HG02885 (cell line): ENCODE data around the gene NPDC1.
"Not testable (repeated sequence)": the region's sequence is repeated elsewhere in the genome, so short reads cannot be mapped to it uniquely, and the experiment has no call there.

Experiments
- ATAC-seq: cut with Tn5 transposase; IDR thresholded peaks from one replicate; pipeline ENCODE4 v1.9.1; 2021; ENCODE audit warnings: mild to moderate bottlenecking; ENCODE audit not compliant: unreplicated experiment, poor library complexity

NPDC1 gene

GRCh38 chr9:137042751-137043727 lies 2.9 kb downstream of the NPDC1 start:
- ATAC-seq = no peak

- no peak for ATAC-seq
These were observed 4.9 kb downstream of the NPDC1 start for GRCh38 chr9:137041124-137041523.

- no peak for ATAC-seq
These were observed 5.4 kb downstream of the NPDC1 start for GRCh38 chr9:137040568-137040967.

GRCh38 chr9:137039611-137040366 lies 6.2 kb downstream of the NPDC1 start:
- ATAC-seq = no peak

GRCh38 chr9:137038916-137039315 lies 7.1 kb downstream of the NPDC1 start:
- no peak for ATAC-seq

- no peak for ATAC-seq
These were observed 8.5 kb downstream of the NPDC1 start for GRCh38 chr9:137037483-137037882.

- no peak for ATAC-seq
These were observed 8.9 kb downstream of the NPDC1 start for GRCh38 chr9:137037035-137037434.

- no peak for ATAC-seq
These were observed 10.0 kb downstream of the NPDC1 start for GRCh38 chr9:137035937-137036336.

- ATAC-seq = no peak
These were observed 10.5 kb downstream of the NPDC1 start for GRCh38 chr9:137035507-137035834.

GRCh38 chr9:137034709-137035506 lies 11.1 kb downstream of the NPDC1 start:
- no peak for ATAC-seq

- no peak for ATAC-seq
These were observed 11.8 kb downstream of the NPDC1 start for GRCh38 chr9:137034039-137034708.

GRCh38 chr9:137033481-137033880 lies 12.5 kb downstream of the NPDC1 start:
- not testable (repeated sequence) for ATAC-seq

- no peak for ATAC-seq
These were observed 13.1 kb downstream of the NPDC1 start for GRCh38 chr9:137032858-137033257.

GRCh38 chr9:137031904-137032640 lies 13.9 kb downstream of the NPDC1 start, which contains the start of gene FUT7:
Gene FUT7, minus strand, starts transcription at chr9:137032088. Its CDS starts 97 bp downstream, at chr9:137031991.
- ATAC-seq = no peak

- ATAC-seq = no peak
These were observed 15.1 kb downstream of the NPDC1 start for GRCh38 chr9:137030538-137031527.

GRCh38 chr9:137030006-137030405 lies 16.0 kb downstream of the NPDC1 start:
- ATAC-seq = no peak

GRCh38 chr9:137029058-137029936 lies 16.7 kb downstream of the NPDC1 start:
- ATAC-seq = peak; percentile 57
